SH-SY5Y (cell line): ENCODE data around the gene PDCD2.

ENCODE experiments used
- GATA2 ChIP-seq: IDR thresholded peaks from 2 replicates; pipeline ENCODE4 v1.6.1; 2011; ENCODE audit warnings: mild to moderate bottlenecking, low read depth, low read length
- GATA3 ChIP-seq: IDR thresholded peaks from 2 replicates; pipeline ENCODE4 v1.6.1; 2011; ENCODE audit warnings: low read depth, mild to moderate bottlenecking, low read length, moderate library complexity

GRCh38 chr6:170584954-170585498 lies 589 bp upstream of the PDCD2 start:
- TF ChIP-seq GATA3 (no peak), GATA2 (no peak)
